ENCODE measurements around the gene DNAJC16.
A peak's percentile ranks its signal among the peaks of the same experiment; 100 is the strongest.
"Not testable (repeated sequence)": the region's sequence is repeated elsewhere in the genome, so short reads cannot be mapped to it uniquely, and the experiment has no call there.

The DNAJC16 gene

DNA sequence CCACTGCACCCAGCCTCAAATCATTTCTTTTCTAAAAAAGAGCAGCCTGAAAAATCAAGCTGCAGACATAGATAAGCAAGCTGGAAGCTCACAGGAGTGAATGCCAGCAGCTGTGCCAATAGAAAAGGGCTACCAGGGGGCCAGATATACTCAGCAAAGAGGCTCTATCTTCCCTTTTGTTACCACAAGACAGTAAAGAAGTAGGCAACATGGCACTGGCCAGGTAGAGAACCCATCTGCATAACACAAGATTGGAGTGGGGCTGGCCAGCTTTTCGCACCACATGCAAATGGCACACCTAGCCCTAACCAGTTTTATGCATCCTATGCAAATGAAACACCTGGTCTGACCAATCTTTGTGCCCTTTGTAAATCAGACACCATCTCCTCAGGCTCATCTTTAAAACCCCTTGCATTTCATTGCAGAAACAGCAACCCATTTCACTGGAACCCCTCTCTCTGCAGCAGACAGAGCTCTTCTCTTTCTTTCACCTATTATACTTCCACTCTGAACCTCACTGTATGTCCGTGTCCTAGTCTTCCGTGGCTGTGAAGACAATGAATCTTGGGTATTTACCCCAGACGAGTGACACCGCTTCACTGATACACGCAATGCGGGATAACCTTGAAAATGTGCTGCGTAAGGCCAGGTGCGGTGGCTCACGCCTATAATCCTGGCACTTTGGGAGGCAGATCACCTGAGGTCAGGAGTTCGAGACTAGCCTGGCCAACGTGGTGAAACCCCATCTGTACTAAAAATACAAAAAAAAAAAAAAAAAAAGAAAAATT, 17.8 kb upstream of the DNAJC16 start:
- DNase-seq, result no peak

DNA sequence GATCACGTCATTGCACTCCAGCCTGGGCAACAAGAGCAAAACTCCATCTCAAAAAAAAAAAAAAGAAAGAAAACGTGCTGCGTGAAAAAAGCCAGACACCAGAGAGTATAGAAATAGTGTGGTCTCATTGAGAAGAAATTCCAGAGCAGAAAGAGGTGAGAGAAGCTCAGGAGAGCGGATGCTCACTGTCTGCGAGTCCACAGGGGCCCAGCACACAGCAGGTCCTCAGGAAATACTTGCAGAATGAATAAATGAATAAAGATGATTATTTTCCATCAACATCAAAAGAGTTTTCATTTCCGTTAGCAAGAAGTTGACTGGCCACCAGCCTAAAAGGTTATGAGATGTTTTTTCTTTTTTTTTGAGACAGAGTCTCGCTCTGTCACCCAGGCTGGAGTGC, 17.1 kb upstream of the DNAJC16 start:
- DNase-seq, result no peak

DNA sequence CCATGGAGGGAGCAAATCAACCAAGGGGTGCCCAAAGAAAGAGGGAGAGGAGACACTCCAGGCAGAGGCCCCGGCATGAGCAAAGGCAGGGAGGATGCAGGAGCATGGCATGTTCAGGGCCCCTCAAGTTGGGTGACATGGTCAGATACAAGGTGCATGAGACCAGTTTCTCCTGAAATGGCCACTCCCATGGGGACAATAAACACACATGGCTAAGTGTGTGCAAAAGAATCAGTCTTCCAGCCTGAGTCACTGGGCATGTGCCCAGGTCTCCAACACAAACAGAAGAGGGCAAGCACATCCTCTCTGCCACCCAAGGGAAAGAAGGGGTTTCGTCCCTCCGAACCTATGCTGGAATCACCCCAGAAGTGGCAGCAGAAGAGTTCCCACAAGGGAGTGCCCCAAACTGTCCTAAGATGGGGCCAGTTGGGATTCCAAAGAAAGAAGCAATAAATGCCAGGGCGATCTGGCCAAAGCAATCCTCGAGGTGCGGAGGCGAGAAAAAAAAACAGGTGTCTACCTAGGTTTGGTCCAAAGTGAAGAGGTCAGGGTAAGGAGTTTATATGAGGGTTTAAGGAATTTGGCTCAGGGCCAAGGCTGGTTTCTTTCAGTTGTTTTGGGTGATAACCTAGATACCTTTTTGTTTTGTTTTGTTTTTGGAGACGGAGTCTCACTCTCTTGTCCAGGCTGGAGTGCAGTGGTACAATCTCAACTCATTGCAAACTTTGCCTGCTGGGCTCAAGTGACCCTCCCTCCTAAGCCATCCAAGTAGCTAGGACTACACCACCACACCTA, 15.8 kb upstream of the DNAJC16 start:
- DNase-seq, result no peak

DNA sequence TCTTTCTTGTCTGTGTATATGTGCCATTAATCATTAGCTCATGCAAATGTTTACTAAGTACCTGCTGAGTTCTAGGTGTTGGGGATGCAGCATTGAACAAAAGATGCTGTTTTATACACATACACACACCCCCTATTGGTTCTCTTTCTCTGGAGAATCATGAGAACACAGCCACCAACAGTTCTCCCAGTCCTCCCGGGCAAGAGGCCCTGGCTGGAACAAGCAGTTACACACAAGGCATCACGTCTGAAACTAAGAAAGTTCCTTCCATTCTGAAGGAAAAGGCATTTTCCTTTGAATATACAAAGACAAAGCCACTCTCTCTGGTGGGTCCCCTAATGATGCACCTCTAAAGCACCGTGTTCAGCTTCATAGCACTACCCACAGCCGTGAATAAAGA, 13.5 kb upstream of the DNAJC16 start:
- DNase-seq, result peak; percentile 36

DNA sequence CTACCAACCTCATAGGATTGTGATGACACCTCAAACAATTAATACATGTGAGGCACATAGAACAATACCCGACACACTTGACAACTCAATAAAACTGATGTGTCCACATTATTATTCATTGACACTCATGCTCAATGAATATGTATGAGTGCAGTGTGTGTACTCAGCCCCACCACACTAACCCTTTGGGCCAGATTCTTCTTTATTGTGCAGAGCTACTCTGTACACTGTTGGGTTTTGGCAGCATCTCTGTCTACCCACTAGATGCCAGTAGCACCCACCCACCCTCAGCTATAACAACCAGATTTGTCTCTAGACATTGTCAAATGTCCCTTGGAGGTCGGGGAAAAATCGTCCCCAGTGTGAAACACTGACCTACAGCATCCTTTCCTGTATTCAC, 12.7 kb upstream of the DNAJC16 start:
- no peak for DNase-seq

DNA sequence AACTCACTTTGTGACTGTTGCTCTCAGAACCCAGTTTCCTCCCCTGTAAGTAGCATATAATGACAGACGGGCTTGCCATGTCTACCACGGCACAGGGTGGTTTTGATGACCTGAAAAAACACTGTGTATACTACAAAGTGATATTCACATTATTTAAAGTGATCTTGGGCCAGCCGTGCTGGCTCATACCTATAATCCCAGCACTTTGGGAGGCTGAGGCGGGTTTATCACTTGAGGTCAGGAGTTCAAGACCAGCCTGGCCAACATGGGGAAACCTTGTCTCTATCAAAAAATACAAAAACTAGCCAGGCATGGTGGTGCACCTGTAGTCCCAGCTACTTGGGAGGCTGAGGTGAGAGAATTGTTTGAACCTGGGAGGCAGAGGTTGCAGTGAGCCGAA, 12.1 kb upstream of the DNAJC16 start:
- not testable (repeated sequence) for DNase-seq

DNA sequence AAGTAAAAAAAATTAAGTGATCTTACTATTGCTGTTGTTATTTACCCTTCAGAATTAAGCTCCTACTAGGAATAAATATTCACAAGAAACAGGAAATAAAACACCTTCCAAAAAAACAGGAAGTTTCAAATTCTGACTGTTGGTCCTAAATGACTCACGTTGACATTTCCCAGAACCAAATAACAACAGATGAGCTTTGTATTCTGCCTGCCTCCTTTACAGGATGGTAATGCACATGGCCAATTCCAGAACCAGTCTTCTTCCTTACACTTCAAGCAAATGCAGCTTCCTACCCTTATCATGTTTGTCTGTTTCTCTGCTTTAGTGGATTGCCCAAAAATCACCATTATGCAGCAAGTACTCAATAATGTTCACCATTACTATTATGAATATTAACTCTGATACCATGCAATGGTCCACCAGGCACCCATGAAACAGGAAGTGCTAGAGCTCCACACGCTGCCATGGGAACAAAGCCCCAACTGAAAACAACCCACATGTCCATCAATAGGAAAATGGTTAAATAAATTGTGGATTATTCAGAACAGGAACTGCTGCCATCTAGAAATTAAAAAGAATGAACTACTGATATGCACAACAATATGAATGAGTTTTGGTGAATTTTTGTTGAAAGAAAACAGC, 11.5 kb upstream of the DNAJC16 start:
- peak; percentile 34 for DNase-seq

DNA sequence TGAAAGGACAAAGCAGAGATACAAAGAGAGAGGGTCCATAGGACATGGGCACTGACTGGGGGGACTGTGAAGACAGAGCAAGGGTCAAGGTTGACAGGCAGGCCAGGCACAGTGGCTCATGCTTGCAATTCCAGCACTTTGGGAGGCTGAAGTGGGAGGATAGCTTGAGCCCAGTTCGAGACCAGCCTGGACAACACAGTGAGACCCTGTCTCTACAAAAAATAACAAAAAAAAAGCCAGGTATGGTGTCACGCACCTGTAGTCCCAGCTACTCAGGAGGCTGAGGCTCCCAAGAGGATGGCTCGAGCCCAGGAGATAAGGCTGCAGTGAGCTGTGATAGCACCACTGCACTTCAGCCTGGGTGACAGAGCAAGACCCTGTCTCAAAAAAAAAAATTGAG, 7.0 kb upstream of the DNAJC16 start:
- no peak for DNase-seq

DNA sequence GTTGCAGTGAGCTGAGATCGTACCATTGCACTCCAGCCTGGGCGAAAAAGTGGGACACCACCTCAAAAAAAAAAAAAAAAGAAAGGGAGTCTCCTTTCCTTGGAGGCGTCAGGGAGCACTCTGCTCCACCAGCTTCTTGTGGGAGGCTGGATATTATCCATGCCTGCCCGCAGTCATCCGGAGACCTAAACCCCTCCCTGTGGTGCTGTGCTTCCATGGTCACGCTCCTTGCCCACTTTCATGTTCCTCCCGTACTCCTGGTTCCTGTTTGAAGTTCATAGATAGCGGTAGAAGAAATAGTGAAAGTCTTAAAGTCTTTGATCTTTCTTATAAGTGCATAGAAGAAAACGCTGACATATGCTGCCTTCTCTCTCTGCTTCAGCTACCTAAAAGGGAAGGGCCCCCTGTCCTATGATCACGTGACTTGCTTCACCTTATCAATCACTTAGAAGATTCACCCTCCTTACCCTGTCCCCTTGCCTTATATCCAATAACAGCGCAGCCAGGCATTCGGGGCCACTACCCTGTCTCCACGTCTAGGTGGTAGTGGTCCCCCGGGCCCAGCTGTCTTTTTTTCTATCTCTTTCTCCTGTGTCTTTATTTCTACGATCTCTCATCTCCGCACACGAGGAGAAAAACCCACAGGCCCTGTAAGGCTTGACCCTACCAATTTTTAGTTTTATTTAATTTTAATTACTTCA, 5.3 kb upstream of the DNAJC16 start:
- not testable (repeated sequence) for DNase-seq

DNA sequence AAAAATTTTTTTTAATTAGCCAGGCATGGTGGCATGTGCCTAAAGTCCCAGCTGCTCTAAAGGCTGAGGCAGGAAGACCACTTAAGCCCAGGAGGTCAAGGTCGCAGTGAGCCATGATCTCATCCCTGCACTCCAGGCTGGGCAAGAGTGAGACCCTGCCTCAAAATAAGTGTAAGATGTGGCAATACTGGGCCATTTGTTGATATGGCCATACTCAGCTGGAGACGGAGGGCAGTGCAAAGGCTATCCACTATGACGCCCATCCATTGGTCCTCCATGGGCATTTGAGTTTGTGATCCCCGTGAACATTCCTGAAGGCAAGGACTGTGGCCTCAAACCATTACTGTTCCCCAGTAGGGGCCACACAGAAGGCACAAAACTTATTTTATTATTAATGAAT, 4.1 kb upstream of the DNAJC16 start:
- DNase-seq, result no peak

DNA sequence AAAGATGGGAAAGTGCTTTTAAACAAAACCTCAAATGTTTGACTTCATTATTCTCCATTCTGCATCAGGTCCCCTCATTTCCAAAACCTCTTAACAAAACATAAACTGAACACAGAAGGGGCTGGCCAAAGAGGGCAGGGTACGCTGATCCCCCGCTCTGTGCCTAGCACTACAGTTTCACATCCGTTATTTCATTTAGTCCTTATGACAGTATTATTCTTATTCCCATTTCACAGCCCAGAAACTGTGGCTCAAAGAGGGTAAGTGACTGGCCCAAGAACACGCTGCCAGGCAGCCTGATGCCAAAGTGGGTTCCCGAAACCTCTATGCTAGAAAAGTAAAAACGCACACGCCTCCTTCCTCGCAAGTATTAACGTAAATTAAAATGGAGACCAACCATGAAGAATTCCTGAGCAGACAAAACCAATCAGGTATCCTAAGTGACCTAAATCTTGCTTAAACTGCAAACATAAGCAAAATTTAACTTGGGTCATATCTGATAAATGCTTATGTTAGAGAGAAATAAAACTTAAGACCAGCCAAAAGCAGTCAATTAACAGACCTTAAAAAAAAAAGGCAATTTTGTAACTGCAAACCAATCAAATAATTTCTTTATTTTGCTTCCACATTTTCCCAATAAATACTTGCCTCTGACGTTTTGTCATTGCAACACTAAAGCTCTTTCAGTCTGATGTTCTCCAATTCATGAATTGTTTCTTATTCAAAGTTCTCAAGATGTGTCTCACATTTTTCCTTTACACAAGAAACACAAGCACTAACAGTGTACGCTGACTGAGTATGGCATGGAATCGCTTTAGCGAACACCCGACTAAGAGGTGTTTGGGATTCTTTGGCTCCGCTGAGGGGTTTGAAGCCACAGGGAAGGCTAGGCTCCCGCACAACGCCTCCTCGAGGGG, 3.3 kb upstream of the DNAJC16 start:
- DNase-seq, result no peak

DNA sequence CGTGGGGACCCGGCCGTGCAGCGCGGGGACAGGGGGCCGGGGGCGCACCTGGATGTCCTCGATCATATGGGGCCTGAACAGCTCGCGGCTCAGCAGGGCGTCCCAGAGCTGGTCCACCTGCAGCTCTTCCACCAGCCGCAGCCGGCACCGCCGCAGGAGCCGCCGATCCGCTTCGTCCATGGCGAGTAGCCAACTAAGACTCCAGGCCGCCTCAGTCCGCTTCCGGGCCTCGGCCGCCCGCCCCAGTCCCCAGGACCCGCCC, 2.7 kb upstream of the DNAJC16 start, which contains the start of gene CASP9:
CASP9 (minus strand) TSS at position 195 of the 262 bp plus-strand sequence; CDS start at position 180, 15 bp downstream.
- no peak for DNase-seq

DNA sequence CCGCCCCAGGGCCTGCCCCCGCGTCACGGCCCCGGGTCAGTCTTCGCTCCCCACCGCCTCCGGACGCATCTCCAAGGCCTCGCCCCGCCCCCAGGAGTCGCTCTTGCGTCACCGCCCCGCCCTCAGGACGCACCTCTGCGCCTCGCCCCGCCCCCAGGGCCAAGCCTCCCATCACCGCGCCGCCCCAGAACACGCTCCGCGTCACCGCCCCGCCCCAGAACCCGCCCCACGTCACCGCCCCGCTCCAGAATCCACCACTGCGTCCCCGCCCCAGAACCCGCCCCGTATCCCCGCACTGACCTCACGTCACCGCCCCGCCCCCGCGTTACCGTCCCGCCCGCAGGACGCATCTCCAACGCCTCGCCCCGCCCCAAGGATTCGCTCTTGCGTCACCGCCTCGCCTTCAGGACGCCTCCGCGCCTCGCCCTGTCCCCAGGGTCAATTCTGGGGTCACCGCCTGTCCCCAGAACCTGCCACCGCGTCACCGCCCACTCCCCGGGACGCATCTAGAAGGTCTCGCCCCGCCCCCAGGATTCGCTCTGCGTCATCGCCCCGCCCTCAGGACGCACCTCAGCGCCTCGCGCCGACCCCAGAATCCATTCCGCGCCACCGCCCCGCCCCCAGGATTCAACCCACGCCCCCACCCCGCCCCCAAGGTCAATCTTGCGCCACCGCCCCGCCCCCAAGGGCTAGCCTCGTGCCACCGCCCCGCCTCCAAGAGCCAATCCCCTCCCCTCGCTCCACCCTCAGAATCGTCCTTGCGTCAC, 2.2 kb upstream of the DNAJC16 start:
- DNase-seq, result peak; percentile 100

DNA sequence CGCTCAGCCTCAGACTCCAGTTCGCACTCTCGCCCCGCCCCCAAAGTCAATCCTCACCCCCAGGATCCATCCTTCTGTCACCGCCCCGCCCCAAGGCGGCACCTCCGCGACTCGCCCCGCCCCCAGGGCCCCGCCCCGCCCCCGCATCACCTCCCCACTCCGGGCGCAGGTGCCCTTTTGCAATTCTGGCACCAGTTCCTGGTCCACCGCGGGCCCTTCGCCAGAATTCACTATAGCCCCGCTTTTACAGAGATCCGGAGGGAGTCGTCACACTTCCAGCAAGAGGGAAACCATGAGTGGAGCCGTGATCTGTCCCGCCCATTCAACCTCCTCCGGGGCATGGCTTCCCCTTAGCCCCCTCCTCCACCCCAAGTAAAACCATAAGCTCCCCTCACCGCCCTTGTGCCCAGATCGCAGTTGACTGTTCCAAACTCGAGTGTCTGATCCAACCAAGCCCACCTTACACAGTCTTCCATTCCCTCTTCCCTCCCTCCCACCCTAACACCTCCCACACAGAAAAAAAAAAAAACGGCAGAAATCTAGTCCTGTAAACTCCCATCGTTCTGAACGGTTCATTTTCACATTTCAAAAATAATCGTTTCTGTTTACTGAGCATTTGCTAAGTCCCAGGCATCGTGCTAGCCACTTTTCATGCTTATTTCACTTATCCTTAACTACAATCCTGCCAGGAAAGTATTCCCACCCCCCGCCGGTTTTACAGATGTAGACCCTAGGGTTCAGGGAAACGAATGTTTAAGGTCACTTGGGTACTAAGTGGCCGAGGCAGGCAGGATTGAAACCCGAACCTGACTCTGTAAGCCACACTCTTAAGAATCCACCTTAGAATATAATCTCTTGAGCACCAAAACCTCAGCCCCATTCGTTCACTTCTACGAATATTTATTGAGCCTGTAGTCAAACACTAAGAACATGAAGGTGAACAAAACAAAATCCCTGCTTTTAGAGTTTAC, 1.3 kb upstream of the DNAJC16 start:
- peak; percentile 75 for DNase-seq

DNA sequence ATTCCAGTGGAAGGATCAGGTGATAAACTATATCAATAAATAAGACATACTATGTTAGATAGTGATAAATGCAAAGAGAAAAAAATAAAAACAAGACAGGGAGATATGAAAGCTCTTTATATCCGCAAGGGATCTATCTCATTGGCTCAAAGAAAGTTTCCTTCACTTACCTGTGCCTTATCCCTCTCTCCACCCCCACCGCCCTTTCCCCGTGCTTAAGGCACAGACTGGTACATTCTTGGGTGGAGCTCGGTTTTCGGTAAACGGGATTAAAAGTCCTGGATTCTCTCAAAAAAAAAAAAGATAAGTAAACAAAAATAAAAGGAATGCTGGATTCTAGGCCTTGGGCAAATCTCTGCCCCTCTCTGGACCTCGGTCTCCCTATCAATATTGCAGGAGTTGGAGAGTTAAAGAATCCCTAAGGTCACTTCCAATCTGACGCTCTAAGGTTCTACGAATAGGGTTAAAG, 593 bp upstream of the DNAJC16 start:
- DNase-seq, result peak; percentile 82

DNA sequence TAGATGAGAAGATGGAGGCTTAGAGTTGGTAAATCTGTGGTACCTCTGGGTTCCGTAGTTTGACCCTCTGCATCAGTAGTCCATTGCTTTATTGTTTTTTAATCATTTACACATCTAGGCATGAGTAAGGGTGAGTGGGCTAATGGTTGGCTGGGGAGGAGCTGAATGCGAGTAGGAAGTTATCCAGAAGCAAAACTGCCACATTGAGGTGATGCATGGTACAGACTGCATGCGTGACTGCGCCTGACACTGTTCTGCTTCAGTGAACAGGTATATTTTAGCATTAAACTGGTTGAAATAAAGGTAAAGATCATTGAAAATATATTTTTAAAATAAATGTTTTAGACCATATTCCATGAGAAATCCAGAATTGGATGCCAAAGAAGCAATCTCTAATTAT, 4.4 kb downstream of the DNAJC16 start:
- no peak for DNase-seq

DNA sequence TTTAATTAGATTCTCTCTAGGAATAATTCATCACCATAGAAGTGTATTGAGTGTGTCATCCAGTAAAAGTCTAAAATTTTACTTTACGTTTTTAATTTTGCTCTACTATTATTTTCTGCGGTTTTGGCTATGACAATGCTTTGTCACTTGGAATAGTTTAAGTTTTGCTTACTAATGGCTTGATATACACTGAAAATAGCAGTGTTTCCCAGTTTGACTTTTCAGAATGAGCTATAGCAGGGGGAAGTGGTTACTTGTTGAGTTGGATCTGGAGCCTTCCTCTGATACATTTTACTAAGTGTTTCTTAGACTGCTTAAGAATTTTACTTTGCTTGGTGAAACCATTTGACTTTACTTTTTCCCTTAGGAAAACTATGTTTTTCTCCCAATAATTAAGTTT, 5.0 kb downstream of the DNAJC16 start:
- no peak for DNase-seq

DNA sequence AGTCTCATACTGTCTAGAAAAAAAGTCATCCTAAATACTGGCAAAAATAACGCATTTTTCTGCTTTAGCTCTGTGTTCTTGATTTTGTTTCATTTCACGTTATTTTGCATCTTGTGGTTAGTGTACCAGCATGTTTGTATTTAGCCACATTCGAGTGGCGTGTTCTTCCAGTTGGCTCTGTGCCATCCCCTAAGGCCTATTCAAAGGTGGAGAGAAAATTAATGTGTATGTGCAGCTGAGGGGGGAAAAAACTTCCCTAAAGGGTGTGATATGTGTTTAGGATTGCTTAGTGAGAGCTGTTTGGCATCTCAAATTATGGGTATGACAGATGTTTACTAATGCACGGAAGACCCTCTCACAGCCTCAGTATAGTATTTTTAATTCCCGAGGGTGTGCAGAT, 12.1 kb downstream of the DNAJC16 start:
- no peak for DNase-seq

DNA sequence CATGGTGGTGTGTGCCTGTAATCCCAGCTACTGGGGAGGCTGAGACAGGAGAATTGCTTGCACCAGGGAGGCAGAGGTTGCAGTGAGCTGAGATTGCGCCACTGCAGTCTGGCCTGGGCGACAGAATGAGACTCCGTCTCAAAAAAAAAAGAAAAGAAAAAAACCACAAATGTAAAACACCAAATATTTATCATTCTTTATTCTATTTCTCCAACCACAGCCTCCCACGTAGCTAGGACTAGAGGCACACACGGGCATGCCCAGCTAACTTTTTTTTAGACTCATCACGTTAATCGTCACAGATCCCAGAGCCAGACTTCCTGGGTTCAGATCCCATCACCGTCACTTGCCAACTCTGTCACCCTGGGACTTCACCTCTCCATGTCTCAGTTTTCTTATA, 13.5 kb downstream of the DNAJC16 start:
- DNase-seq, result no peak

DNA sequence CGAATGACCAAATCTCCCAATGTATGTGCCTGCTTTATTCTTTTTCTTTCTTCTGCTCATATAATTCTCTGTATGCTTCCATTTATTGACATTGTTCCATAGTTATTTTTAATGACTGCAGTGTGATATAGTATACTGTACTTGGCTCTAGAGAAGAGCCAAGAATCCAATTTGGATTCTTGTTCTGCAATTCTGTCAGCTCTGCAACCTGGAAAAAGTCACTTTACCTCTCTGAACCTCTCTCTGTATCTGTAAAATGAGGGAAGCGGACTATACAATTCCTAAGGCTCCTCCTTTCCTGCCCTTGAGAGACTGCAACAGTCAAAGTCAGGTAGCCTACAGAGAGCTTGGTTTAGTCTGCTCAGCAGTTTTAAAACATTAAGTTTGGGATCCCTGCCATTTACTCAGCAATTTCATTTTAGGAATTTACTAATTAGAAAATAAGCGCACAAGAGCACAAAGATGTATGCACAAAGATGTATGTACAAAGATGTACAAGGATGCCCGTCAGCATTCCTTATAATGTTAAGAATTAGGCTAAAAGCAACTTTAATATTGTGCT, 14.7 kb downstream of the DNAJC16 start:
- DNase-seq, result no peak

Measured in DMS53 (cell line).